ENCODE measurements around the gene UQCRH. TPM values are rescaled to one million over a fixed set of nuclear protein-coding genes. Genes with fewer than 3 reads are reported as not detected.

The UQCRH gene
- 768 and 982 TPM in 2 replicates for total RNA-seq (2014; rRNA removed; shearing (Covaris generic); ENCODE audit: low replicate concordance)

DNA sequence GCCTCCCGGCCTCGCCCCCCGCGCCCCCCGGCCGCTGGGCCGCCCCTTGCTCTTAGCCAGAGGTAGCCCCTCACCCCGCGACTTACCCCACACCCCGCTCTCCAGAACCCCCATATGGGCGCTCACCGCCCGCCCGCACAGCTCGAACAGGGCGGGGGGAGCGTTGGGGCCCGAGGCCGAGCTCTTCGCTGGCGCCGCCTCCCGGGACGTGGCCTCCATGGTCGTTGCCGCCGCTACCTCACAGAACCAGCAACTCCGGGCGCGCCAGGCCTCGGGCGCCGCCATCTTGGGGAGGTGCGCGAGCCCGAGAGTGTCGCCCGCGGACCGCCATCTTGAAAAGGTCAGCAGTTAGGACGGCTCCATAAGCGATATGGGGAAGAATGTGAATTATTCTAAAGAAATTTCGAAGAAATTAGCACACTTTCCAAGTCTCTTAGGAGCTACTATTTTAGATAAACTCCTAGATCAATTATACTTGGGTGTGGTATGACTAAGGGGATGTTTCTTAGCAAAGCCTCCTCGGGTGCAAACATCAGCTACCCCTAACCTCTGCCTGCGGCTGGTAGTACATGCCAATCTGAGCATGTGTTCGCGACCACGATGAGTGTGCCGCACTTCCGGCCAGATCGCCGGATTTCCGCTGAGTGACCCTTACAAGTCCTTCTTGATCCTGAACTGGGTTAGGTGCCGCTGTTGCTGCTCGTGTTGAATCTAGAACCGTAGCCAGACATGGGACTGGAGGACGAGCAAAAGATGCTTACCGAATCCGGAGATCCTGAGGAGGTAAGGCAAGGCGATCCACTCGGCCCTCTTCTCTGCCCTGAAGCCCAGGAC lies at the start of gene UQCRH, which contains the start of gene LRRC41:
UQCRH (plus strand) TSS at position 661 of the 834 bp plus-strand sequence; CDS start at position 730, 69 bp downstream.
LRRC41 (minus strand) TSS at position 579 of the 834 bp plus-strand sequence; CDS start at position 285, 294 bp downstream.
- no peaks in the 10 kb centered on the region for H3K27me3 ChIP-seq
- H3K9me3 ChIP-seq = no peaks in the 10 kb centered on the region
- H3K36me3 ChIP-seq = peaks cover 58% of the 10 kb centered on the region
- H3K4me3 ChIP-seq = peak within 1 kb of the TSS; percentile 88
- DNase-seq = peak; percentile 96

DNA sequence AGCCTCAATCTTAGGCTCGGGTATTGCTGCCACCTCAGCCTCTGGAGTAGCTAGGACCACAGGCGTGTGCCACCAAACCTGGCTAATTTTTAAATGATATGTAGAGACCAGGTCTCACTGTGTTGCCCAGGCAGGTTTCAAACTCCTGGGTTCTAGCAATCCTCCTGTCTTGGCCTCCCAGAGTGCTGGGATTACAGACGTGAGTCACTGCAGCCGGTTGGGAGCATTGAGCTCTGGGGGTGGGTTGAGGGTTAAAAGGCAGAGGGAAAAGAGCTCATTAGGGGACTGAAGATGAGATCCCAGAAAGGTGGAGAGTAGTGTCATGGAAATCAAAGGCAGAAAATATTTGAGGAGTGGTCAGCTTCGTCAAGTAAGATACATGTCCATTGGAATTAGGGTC lies 48.8 kb upstream of the UQCRH start:
- Histone ChIP-seq H3K27me3 (no peaks in the 10 kb centered on the region), H3K4me3 (no peak overlapping the region), H3K9me3 (no peaks in the 10 kb centered on the region), H3K36me3 (peaks cover 43% of the 10 kb centered on the region)
- DNase-seq = no peak

DNA sequence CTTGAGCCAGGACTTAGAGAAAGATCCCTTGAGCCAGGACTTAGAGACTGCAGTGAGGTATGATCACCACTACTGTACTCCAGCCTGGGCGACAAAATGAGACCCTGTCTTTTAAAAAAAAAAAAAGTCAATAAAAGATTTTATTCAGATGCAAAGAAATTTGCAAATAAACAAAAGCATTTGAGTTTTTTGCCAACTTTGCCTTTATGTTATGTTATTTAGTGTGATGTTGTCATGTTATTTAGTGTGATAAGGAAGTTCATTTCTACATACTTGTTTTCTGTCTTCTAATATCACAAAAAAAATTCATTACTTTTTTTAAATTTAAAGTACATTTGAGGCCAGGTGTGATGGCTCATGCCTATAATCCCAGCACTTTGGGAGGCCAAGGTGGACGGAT lies 47.0 kb upstream of the UQCRH start:
- Histone ChIP-seq H3K36me3 (peaks cover 41% of the 10 kb centered on the region), H3K4me3 (no peak overlapping the region), H3K9me3 (no peaks in the 10 kb centered on the region), H3K27me3 (no peaks in the 10 kb centered on the region)
- no peak for DNase-seq

DNA sequence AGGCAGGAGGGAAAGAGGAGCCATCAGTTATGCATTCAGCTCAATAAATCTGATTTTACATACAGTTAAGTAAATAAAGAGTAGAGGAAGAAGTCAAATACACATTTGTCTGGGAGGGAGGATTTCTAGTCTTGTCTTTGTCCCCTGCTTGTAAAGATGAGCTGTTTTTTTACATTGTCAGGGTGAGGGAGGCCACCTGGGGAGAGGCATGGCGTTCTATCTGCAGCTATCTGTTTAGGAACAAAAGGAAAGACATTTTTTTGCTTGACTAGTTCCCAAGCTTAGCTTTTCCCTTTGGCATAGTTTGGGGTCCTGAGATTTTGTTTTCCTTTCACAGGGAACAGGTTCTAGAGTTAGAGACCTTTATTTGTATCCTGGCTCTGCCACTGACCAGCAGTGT lies 41.0 kb upstream of the UQCRH start:
- Histone ChIP-seq H3K9me3 (no peaks in the 10 kb centered on the region), H3K36me3 (peaks cover 72% of the 10 kb centered on the region), H3K4me3 (no peak overlapping the region), H3K27me3 (no peaks in the 10 kb centered on the region)
- no peak for DNase-seq

DNA sequence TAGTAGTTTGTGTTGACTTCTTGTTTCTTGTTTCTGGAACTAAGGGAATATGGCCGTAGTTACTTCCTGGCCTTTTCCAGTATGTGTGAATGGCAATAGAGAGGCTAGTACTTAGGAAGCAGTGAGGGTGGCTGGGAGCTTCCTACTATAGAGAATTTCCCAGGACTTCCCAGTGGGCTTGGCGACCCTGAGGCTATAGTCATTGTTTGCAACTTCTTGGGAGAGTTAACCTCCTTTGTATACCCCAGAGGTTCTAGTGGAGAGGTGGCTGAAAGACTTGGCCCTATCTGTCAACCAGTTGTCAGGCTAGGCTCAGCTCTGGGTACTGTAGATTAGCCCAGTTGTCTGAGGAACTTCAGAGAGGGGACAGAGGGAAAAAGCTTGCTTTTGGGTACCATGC lies 40.4 kb upstream of the UQCRH start:
- peaks cover 72% of the 10 kb centered on the region for H3K36me3 ChIP-seq
- H3K27me3 ChIP-seq = no peaks in the 10 kb centered on the region
- H3K9me3 ChIP-seq = no peaks in the 10 kb centered on the region
- DNase-seq = no peak
- no peak overlapping the region for H3K4me3 ChIP-seq

DNA sequence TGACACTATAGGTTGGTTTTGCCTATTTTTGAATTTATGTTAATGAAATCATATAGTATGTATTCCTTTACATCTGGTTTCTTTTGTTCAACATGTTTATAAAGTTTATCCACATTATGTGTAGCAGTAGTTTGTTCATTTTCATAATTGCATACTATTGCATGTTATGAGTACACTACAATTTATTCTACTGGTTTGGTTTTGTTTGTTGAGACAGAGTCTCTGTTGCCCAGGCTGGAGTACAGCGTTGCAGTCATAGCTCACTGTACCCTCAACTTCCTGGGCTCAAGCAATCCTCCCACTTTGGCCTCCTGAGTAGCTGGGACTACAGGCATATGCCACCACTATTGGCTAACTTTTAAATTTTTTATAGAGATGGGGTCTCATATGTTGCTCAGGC lies 34.9 kb upstream of the UQCRH start:
- no peak for DNase-seq
- Histone ChIP-seq H3K4me3 (no peak overlapping the region), H3K27me3 (no peaks in the 10 kb centered on the region), H3K9me3 (no peaks in the 10 kb centered on the region), H3K36me3 (peaks cover 63% of the 10 kb centered on the region)

DNA sequence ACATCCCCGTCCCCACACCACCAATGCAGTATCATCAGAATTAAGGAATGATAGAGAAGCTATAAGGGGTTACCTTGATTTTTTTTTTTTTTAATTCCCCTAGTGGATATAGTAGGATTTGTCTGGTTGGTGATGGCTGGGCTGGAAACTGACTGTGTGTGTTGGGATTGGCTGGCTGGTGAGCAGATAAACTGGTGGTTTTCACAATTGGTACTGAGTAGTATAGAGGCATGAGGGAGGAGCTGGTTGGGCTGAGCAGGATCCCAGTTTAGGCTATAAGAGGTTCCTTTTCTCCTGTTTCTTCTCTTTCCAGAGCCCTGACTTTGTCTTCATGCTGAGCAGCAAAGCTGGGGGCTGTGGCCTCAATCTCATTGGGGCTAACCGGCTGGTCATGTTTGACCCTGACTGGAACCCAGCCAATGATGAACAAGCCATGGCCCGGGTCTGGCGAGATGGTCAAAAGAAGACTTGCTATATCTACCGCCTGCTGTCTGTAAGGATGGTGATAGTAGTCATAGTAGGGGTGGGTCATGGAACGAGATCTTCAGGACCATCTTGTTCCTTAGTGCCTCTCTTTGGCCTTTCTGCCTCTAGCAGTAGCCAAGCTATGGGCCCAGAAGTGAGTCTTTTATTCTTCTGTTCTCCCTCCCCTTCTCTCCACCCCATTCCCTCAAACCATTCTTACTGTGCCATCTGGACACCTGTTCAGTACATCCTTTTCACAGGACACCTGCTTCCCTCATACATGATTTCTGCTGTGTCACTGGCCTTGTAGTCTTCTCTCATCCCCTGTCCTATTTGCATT lies 29.1 kb upstream of the UQCRH start:
- no peaks in the 10 kb centered on the region for H3K9me3 ChIP-seq
- H3K4me3 ChIP-seq = no peak overlapping the region
- H3K36me3 ChIP-seq = peaks cover 77% of the 10 kb centered on the region
- no peak for DNase-seq
- no peaks in the 10 kb centered on the region for H3K27me3 ChIP-seq

DNA sequence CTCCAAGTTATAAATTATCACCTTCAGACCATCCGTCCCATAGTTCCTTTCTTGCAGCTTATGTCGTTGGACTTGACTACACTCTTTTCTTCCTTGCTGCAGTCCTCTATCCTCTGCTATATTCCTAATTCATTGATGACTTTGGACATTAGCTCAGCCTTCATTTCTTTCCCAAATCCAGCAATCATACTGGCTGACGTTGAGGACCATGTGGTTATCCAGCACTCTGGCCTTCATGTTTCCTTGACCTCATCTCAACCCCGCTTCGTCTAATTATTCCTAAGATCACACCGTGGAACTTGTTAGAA lies 28.5 kb upstream of the UQCRH start:
- Histone ChIP-seq H3K4me3 (no peak overlapping the region), H3K36me3 (peaks cover 83% of the 10 kb centered on the region)
- DNase-seq = no peak

DNA sequence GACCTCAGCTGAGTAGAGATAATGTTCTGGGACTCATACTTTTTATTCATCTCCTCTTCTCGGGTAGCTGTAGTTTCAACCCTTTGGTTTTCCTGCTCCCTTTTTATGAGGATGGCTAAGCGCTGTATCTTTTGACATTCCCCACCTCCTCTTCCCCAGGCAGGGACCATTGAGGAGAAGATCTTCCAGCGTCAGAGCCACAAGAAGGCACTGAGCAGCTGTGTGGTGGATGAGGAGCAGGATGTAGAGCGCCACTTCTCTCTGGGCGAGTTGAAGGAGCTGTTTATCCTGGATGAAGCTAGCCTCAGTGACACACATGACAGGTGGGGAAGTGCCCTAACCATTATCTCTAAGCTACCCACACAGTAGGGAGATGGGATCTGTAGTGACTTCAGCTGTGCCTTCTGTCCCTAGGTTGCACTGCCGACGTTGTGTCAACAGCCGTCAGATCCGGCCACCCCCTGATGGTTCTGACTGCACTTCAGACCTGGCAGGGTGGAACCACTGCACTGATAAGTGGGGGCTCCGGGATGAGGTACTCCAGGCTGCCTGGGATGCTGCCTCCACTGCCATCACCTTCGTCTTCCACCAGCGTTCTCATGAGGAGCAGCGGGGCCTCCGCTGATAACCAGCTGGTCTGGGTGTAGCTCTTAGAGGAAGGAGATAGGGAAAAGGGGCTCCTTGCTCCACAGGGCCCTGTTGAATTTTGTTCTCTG lies 25.7 kb upstream of the UQCRH start:
- Histone ChIP-seq H3K36me3 (peaks cover 88% of the 10 kb centered on the region), H3K9me3 (no peaks in the 10 kb centered on the region), H3K27me3 (no peaks in the 10 kb centered on the region), H3K4me3 (no peak overlapping the region)
- no peak for DNase-seq

More for the DNA sequence above, 28.5 kb upstream of the UQCRH start:
- Histone ChIP-seq H3K9me3 (no peaks in the 10 kb centered on the region), H3K27me3 (no peaks in the 10 kb centered on the region)

DNA sequence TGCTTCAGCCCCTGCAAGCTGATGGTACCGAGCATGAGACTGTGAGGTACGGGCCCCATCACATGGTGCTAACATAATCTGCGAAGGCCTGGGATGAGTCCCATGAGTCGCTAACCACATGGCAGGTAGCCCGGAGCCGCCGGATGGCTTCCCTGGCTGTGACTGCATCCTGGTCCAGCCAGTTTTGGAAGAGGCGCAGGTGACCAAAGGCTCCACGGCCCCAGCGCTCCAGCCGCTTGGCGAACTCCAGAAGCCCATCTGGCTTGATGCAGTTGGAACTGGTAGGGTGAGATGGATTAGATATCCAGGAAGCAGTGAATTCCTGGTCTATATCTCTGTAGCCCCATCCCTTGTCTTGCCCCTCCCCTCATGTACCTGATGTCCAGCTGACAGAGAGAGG lies 24.7 kb upstream of the UQCRH start:
- Histone ChIP-seq H3K36me3 (peaks cover 90% of the 10 kb centered on the region), H3K9me3 (no peaks in the 10 kb centered on the region), H3K4me3 (no peak overlapping the region), H3K27me3 (no peaks in the 10 kb centered on the region)
- peak; percentile 76 for DNase-seq

DNA sequence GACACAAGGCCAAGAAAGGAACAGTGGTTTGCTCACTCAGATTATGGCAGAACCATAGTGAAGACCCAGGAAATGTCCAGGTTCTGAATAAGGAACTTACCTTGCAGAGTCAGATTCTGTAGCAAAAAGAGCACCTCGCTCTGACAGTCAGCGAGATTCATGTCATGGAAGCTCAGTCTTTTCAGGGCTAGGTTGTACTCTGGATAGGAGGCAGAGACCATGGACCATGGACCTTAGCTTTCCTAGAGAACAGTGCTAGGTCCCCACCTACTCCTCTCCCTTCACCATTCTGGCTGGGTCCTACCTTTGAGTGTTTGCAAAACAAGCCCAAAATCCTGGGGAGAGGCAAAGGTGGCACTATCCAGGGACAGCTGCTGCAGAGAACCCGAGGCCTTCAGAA lies 23.4 kb upstream of the UQCRH start:
- H3K27me3 ChIP-seq = no peaks in the 10 kb centered on the region
- H3K4me3 ChIP-seq = no peak overlapping the region
- H3K9me3 ChIP-seq = no peaks in the 10 kb centered on the region
- peaks cover 90% of the 10 kb centered on the region for H3K36me3 ChIP-seq
- no peak for DNase-seq

DNA sequence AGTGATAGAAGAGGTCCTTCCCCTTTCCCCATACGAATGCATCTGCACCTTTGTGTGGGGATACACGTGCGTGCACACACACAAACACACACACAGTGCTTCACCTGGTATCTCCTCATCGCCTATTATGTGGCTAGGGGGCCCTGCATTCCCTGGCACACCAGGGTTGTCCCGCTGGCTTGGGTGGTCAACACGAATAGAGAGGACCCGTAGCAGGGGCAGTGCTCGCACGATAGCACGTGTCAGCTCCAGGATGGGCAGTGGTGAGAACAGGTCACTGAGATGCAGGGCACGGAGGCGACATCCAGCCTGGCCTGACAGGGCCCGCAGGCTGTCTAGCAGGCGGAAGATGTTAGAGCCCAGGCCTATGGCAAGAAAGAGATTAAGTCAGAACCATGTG lies 22.5 kb upstream of the UQCRH start:
- H3K27me3 ChIP-seq = no peaks in the 10 kb centered on the region
- H3K36me3 ChIP-seq = peaks cover 94% of the 10 kb centered on the region
- H3K9me3 ChIP-seq = no peaks in the 10 kb centered on the region
- no peak overlapping the region for H3K4me3 ChIP-seq
- DNase-seq = no peak

DNA sequence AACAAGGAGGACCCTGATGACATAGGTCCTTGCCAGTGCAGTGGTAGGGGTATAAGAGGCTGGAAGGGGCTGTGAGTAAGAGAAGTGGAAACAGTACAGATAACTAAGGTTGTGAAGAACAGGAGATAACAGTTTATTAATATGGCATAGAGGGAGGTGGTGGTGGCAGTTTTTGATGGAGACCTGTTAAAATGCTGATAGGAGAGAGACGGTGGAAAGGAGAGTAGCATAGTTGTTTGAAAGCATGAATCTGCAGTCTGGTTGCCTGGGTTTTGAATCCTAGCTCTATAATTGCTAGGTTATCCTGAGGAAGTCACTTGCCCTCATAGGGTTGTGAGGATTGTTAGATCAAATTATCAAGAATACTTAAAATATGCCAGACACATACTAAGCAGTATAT lies 19.4 kb upstream of the UQCRH start:
- H3K9me3 ChIP-seq = no peaks in the 10 kb centered on the region
- peaks cover 95% of the 10 kb centered on the region for H3K36me3 ChIP-seq
- no peak overlapping the region for H3K4me3 ChIP-seq
- no peak for DNase-seq
- H3K27me3 ChIP-seq = no peaks in the 10 kb centered on the region

DNA sequence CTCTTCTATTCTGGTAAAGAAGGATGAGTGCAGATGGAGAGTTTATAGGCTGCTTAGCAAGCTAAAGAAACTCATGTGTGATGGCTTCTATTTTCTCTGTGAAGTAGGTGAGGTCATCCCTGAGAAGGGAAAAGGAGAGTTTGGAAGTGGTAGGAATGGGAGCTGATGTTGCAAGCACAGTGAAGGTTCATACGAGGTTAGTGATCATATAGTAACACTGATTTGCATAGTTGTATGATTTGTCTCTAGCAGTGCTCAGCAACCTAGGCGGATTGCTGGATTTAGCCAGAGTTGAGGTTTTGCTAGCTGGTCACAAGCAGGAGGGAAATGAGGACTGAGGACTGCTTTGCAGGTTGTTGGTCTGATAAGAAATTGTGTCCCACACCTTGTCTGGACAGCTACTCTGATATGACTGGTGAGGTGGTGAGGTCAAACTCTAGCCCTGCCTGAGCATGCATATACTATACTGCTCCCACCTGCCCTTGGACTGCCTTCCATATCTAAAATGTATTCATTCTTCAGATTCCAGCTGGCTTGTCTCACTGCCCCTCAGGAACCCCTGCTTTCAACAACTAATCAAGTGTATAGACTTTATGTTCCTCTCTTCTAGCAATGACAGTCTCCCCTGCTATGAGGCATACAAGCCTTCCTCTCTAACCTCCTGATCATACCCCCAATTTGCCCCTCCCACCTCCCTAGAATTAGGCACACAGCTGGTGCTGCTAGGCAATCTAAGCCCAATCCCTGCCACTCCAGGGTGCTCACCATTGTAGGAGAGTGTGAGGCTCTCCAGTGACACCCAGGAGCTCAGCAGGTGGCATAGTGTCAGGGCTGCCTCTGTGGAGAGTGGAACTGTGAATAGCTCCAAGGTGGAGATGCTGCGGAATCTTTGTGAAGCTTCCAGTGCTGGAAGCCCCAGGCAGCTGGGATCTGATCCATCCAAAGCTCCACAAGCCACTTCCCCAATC lies 18.6 kb upstream of the UQCRH start:
- no peaks in the 10 kb centered on the region for H3K27me3 ChIP-seq
- no peaks in the 10 kb centered on the region for H3K9me3 ChIP-seq
- H3K36me3 ChIP-seq = peaks cover 95% of the 10 kb centered on the region
- H3K4me3 ChIP-seq = no peak overlapping the region
- no peak for DNase-seq

DNA sequence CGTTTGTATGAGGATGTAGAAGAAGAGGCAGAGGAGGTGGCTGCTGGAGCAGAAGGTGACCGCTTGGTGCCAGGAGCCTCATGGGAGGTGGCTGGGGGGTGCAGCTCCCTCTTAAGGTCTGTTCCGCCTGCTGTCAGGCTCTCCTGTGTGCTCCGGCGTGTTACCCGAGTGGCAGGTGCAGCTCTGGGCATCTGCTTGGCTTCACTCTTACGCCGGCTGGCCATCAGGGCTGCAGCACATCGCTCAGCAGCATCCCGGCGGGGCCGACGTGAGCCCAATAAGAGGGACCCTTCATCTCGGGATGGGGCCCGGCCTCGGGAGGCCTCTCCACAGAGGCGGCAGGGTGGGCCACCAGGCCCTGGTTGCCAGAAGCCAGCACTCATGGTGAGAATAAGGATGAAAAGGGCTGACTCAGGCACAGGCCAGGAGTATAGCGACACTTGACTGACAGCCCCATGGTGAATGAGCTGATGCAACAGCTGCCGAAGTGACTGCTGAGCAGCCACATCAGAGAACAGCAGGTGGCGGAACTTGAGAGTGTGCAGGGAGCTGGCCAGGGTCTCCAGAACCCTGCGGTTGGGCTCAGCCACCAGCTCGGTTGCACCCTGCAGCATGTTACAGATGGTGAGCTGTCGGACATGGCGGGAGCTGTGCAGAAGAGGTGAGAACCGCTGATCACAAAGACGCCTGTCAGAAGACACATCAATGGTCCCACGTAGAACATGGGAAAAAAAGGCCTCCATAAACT lies 17.6 kb upstream of the UQCRH start:
- no peak for DNase-seq
- Histone ChIP-seq H3K9me3 (no peaks in the 10 kb centered on the region), H3K27me3 (no peaks in the 10 kb centered on the region), H3K4me3 (no peak overlapping the region), H3K36me3 (peaks cover 85% of the 10 kb centered on the region)

Data from MG63 (cell line).